HG03439 (cell line): ENCODE measurements around the gene PPHLN1.
A peak's percentile ranks its signal among the peaks of the same experiment; 100 is the strongest.
"Not testable (repeated sequence)": the region's sequence is repeated elsewhere in the genome, so short reads cannot be mapped to it uniquely, and the experiment has no call there.

ENCODE experiments used
- ATAC-seq: cut with Tn5 transposase; IDR thresholded peaks from one replicate; pipeline ENCODE4 v1.9.1; 2021; ENCODE audit warnings: mild to moderate bottlenecking, moderate library complexity; ENCODE audit not compliant: unreplicated experiment

PPHLN1 gene

GRCh38 chr12:42364692-42365091 lies 38.7 kb downstream of the PPHLN1 start:
- ATAC-seq, result no peak

GRCh38 chr12:42365486-42365885 lies 39.5 kb downstream of the PPHLN1 start:
- no peak for ATAC-seq

GRCh38 chr12:42370013-42370412 lies 44.0 kb downstream of the PPHLN1 start:
- no peak for ATAC-seq

- ATAC-seq, result peak; percentile 71
Measured at GRCh38 chr12:42372154-42372791, 46.3 kb downstream of the PPHLN1 start.

- ATAC-seq, result peak; percentile 6
Measured at GRCh38 chr12:42373669-42374068, 47.7 kb downstream of the PPHLN1 start.

- no peak for ATAC-seq
Measured at GRCh38 chr12:42380733-42381132, 54.8 kb downstream of the PPHLN1 start.

GRCh38 chr12:42382013-42382696 lies 56.2 kb downstream of the PPHLN1 start:
- no peak for ATAC-seq

GRCh38 chr12:42385326-42385841 lies 59.4 kb downstream of the PPHLN1 start:
- no peak for ATAC-seq

- ATAC-seq, result no peak
Measured at GRCh38 chr12:42386308-42386707, 60.3 kb downstream of the PPHLN1 start.

GRCh38 chr12:42388086-42388485 lies 62.1 kb downstream of the PPHLN1 start:
- not testable (repeated sequence) for ATAC-seq

- no peak for ATAC-seq
Measured at GRCh38 chr12:42394429-42394828, 68.5 kb downstream of the PPHLN1 start.

- no peak for ATAC-seq
Measured at GRCh38 chr12:42396473-42397259, 70.7 kb downstream of the PPHLN1 start.

- ATAC-seq, result no peak
Measured at GRCh38 chr12:42402821-42403411, 76.9 kb downstream of the PPHLN1 start.

- ATAC-seq, result no peak
Measured at GRCh38 chr12:42407306-42407705, 81.3 kb downstream of the PPHLN1 start.

GRCh38 chr12:42409471-42409870 lies 83.5 kb downstream of the PPHLN1 start:
- no peak for ATAC-seq

GRCh38 chr12:42410340-42410739 lies 84.4 kb downstream of the PPHLN1 start:
- no peak for ATAC-seq

GRCh38 chr12:42420395-42420794 lies 94.4 kb downstream of the PPHLN1 start:
- ATAC-seq, result no peak

GRCh38 chr12:42421844-42422779 lies 96.1 kb downstream of the PPHLN1 start:
- ATAC-seq, result peak; percentile 93

GRCh38 chr12:42422785-42423184 lies 96.8 kb downstream of the PPHLN1 start:
- ATAC-seq, result peak; percentile 55

- ATAC-seq, result no peak
Measured at GRCh38 chr12:42426746-42427145, 100.8 kb downstream of the PPHLN1 start.
